GM10266 (cell line): Measurements from ENCODE around the gene TNFRSF6B.

Experiments
- DNase-seq: peaks from one replicate; pipeline ENCODE4 v3.0.0; 2012; ENCODE audit errors: extremely low spot score
- CTCF ChIP-seq: IDR thresholded peaks from 2 replicates; pipeline ENCODE4 v1.5.1; 2012; ENCODE audit warnings: mild to moderate bottlenecking, low read depth; ENCODE audit not compliant: control insufficient read depth, insufficient read depth; ENCODE audit errors: missing control alignments

TNFRSF6B gene

DNA sequence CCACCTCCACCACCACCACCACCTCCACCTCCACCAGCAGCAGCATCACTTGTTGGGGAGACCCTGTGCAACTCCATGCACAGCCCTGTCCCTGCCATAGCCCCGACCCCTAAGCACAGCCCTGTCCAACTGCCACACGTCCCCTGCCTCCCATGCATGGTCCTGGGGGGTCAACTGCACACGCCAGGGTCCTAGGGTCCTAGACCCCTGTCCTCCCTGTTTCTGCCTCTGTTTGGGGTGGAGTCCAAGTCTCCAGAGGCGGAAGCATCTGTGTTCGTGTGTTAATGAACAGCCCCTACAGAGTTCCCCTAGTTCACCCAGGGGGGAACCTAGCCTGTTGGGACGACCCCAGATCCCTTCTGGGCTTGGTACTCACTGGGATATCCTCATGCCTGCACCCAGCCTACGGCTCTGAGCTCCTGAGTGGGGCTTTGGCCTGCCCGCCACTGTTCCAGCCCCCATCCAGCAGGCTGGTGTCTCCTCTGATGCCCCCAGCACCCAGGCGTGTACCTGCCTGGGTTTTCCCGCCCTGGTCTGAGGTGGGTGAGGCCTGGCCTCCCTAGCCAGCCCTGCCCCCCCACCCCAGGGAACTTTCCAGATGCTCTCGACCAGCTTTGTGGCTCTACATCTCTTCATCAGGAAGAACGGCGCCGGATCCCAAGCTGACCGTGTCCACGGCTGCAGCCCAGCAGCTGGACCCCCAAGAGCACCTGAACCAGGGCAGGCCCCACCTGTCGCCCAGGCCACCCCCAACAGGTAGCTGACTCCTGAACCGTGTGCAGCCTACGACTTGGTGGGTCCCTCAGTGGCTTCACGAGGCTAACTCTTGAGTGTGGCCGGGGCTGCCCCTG is 2.5 kb upstream of the TNFRSF6B start:
- DNase-seq, result no peak
- no peak for TF ChIP-seq CTCF

DNA sequence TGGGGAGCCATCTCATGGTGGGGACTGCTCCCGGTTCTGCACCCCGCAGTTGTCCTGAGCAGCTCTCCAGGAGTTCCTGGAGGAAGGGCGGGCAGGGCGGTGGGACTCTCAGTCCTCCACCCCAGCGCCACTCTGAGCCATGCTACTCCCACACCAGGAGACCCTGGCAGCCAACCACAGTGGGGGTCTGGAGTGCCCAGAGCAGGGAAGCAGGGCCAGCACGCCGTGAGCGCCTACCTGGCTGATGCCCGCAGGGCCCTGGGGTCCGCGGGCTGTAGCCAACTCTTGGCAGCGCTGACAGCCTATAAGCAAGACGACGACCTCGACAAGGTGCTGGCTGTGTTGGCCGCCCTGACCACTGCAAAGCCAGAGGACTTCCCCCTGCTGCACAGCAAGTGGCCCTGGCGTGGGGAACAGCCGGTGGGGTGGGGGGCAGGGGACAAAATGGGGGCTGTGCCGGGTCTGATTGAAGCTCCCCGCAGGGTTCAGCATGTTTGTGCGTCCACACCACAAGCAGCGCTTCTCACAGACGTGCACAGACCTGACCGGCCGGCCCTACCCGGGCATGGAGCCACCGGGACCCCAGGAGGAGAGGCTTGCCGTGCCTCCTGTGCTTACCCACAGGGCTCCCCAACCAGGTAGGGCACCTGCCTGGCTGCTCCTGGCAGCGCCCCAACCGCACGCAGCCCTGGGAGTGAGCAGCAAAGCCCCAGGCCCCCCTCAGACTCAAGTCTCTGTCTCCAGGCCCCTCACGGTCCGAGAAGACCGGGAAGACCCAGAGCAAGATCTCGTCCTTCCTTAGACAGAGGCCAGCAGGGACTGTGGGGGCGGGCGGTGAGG is 1.6 kb upstream of the TNFRSF6B start:
- TF ChIP-seq CTCF, result no peak
- no peak for DNase-seq

- no peak for TF ChIP-seq CTCF
These were observed 787 bp upstream of the TNFRSF6B start for GRCh38 chr20:63695424-63696305.

GRCh38 chr20:63696306-63696627 is 185 bp upstream of the TNFRSF6B start:
- no peak for DNase-seq

More at GRCh38 chr20:63695424-63696305, 787 bp upstream of the TNFRSF6B start:
- no peak for DNase-seq

DNA sequence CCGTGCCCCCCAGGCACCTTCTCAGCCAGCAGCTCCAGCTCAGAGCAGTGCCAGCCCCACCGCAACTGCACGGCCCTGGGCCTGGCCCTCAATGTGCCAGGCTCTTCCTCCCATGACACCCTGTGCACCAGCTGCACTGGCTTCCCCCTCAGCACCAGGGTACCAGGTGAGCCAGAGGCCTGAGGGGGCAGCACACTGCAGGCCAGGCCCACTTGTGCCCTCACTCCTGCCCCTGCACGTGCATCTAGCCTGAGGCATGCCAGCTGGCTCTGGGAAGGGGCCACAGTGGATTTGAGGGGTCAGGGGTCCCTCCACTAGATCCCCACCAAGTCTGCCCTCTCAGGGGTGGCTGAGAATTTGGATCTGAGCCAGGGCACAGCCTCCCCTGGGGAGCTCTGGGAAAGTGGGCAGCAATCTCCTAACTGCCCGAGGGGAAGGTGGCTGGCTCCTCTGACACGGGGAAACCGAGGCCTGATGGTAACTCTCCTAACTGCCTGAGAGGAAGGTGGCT is 960 bp downstream of the TNFRSF6B start:
- no peak for DNase-seq
- TF ChIP-seq CTCF, result no peak

More at GRCh38 chr20:63696306-63696627, 185 bp upstream of the TNFRSF6B start:
- no peak for TF ChIP-seq CTCF

GRCh38 chr20:63697868-63698545 is 1.6 kb downstream of the TNFRSF6B start:
- no peak for DNase-seq

More at GRCh38 chr20:63697868-63698545, 1.6 kb downstream of the TNFRSF6B start:
- TF ChIP-seq CTCF, result no peak
